HCT116 (cell line): ENCODE results near the gene GLIPR2. TPM values are rescaled to one million over a fixed set of nuclear protein-coding genes. Genes with fewer than 3 reads are reported as not detected.

ENCODE experiments used
- ATAC-seq: fragments of 200-7000 bp; cut with Tn5 transposase; 2 replicates; pipeline ENCODE4 v1.9.1; 2020; ENCODE audit warnings: mild to moderate bottlenecking, moderate library complexity
- BruUV-seq: library from RNA; stranded (reverse); fragments of 400-500 nt; replicated peaks from 2 replicates; lab custom pipeline; 2021; lab: Mats Ljungman, UMichigan
- CTCF ChIA-PET: fragments of 300-600 bp; sonication (Branson Sonifier 250); formaldehyde crosslinking; loops from one replicate; lab custom pipeline; 2021; ENCODE audit warnings: antibody characterized with exemption; lab: Charles Lee
- POLR2A ChIA-PET: fragments of 300-600, 350-600 bp; sonication (Branson Sonifier 250); formaldehyde crosslinking; loops from one replicate; lab custom pipeline; 2021; ENCODE audit warnings: antibody characterized with exemption; lab: Charles Lee
- RAD21 ChIA-PET, 2 experiments: fragments of 300-600 bp; sonication (Branson Sonifier 250); formaldehyde crosslinking; loops; one replicate each; lab custom pipeline; 2023; ENCODE audit warnings: low total read pairs in 2 of 2; ENCODE audit not compliant: uncharacterized antibody in 2 of 2, unreplicated experiment in 2 of 2, low non-redundant PET in 1 of 2; lab: Charles Lee
- DNase-seq: peaks from one replicate; pipeline ENCODE4 v3.0.0-alpha.2; 2010; ENCODE audit warnings: low read depth, low spot score
- H2AFZ ChIP-seq: fragments of 200-600 bp; shearing (Covaris generic), sonication (generic); 2 replicates; pipeline ENCODE4 v1.6.1; 2017; ENCODE audit warnings: low read depth, mixed run types, mixed read lengths, antibody characterized with exemption, low read length; ENCODE audit not compliant: poor library complexity, severe bottlenecking
- H3K27ac ChIP-seq: 2 replicates; pipeline ENCODE4 v1.5.1; 2012; ENCODE audit warnings: low read depth, low read length
- H3K27me3 ChIP-seq: fragments of 200-600 bp; sonication (generic); 2 replicates; pipeline ENCODE4 v1.6.1; 2016; ENCODE audit warnings: mixed run types, low read length, mixed read lengths; ENCODE audit not compliant: insufficient read depth
- H3K36me3 ChIP-seq, 2 experiments: fragments of 200-500 bp in 1 of 2; fragments of 200-600 bp in 1 of 2; sonication (Bioruptor generic) in 1 of 2; sonication (generic) in 1 of 2; 2 replicates each; pipeline versions ENCODE4 v1.5.1 to v1.6.1; 2014 to 2016; ENCODE audit warnings: low read length in 2 of 2, inconsistent platforms in 1 of 2, mixed read lengths in 1 of 2, mixed run types in 1 of 2; ENCODE audit not compliant: insufficient read depth in 2 of 2, control insufficient read depth in 1 of 2
- H3K4me1 ChIP-seq, 2 experiments: fragments of 200-600 bp in 1 of 2; sonication (generic) in 1 of 2; 2 replicates each; pipeline versions ENCODE4 v1.5.1 to v1.6.1; 2012 to 2017; ENCODE audit warnings: low read length in 2 of 2, inconsistent platforms in 1 of 2, mild to moderate bottlenecking in 1 of 2, mixed read lengths in 1 of 2, mixed run types in 1 of 2, moderate library complexity in 1 of 2; ENCODE audit not compliant: insufficient read depth in 2 of 2, control insufficient read depth in 1 of 2
- H3K4me2 ChIP-seq: fragments of 200-600 bp; sonication (generic); 2 replicates; pipeline ENCODE4 v1.6.1; 2017; ENCODE audit warnings: mixed run types, low read length, mixed read lengths
- H3K4me3 ChIP-seq, 2 experiments: fragments of 200-600 bp in 1 of 2; sonication (generic) in 1 of 2; replicated peaks in 1 of 2; 2 replicates each; pipeline ENCODE4 v1.5.1; 2011 to 2016; ENCODE audit warnings: low read length in 2 of 2, control low read depth in 1 of 2, low read depth in 1 of 2, mild to moderate bottlenecking in 1 of 2, mixed read lengths in 1 of 2, mixed run types in 1 of 2
- H3K79me2 ChIP-seq: fragments of 200-600 bp; sonication (generic); 2 replicates; pipeline ENCODE4 v1.6.1; 2017; ENCODE audit warnings: mild to moderate bottlenecking, mixed run types, low read length, moderate library complexity, mixed read lengths; ENCODE audit not compliant: insufficient read depth
- H3K9ac ChIP-seq: fragments of 200-600 bp; sonication (generic); 2 replicates; pipeline ENCODE4 v1.6.1; 2016; ENCODE audit warnings: low read length, mixed read lengths
- H3K9me2 ChIP-seq: fragments of 200-600 bp; sonication (generic), shearing (Covaris generic); 2 replicates; pipeline ENCODE4 v1.6.1; 2017; ENCODE audit warnings: mixed run types, mild to moderate bottlenecking, moderate library complexity; ENCODE audit not compliant: insufficient read depth
- H3K9me3 ChIP-seq, 2 experiments: fragments of 200-500 bp in 1 of 2; fragments of 200-600 bp in 1 of 2; sonication (Bioruptor generic) in 1 of 2; sonication (generic) in 1 of 2; 2 replicates each; pipeline ENCODE4 v1.6.1; 2014 to 2017; ENCODE audit warnings: low read length in 2 of 2, mixed read lengths in 2 of 2, inconsistent platforms in 1 of 2, low read depth in 1 of 2, mild to moderate bottlenecking in 1 of 2, mixed run types in 1 of 2, moderate library complexity in 1 of 2; ENCODE audit not compliant: control insufficient read depth in 1 of 2, insufficient read depth in 1 of 2
- H4K20me1 ChIP-seq: fragments of 200-600 bp; sonication (generic), shearing (Covaris generic); 2 replicates; pipeline ENCODE4 v1.6.1; 2017; ENCODE audit warnings: mixed run types, mild to moderate bottlenecking, moderate library complexity; ENCODE audit not compliant: insufficient read depth
- ATF3 ChIP-seq: IDR thresholded peaks from 2 replicates; pipeline ENCODE4 v1.6.1; 2012
- CBX3 ChIP-seq: IDR thresholded peaks from 2 replicates; pipeline ENCODE4 v1.6.1; 2012; ENCODE audit warnings: low read depth
- CEBPB ChIP-seq: IDR thresholded peaks from 2 replicates; pipeline ENCODE4 v1.6.1; 2012; ENCODE audit warnings: low read depth
- CTCF ChIP-seq, 3 experiments: fragments of 200-600 bp in 1 of 3; sonication (generic) in 1 of 3; IDR thresholded peaks in 2 of 3; conservative IDR thresholded peaks in 1 of 3; 2 replicates each; pipeline ENCODE4 v1.5.1; 2012 to 2017; ENCODE audit warnings: low read depth in 2 of 3, low read length in 2 of 3, antibody characterized with exemption in 1 of 3, borderline replicate concordance in 1 of 3, control low read depth in 1 of 3, mild to moderate bottlenecking in 1 of 3, mixed read lengths in 1 of 3, mixed run types in 1 of 3, moderate library complexity in 1 of 3; ENCODE audit not compliant: insufficient read depth in 1 of 3
- EGR1 ChIP-seq: IDR thresholded peaks from 2 replicates; pipeline ENCODE4 v1.6.1; 2012; ENCODE audit warnings: low read depth
- ELF1 ChIP-seq: IDR thresholded peaks from 2 replicates; pipeline ENCODE4 v1.6.1; 2012; ENCODE audit warnings: low read depth, borderline replicate concordance
- EZH2 ChIP-seq: fragments of 200-600 bp; sonication (generic); IDR thresholded peaks from 2 replicates; pipeline ENCODE4 v1.6.1; 2017; ENCODE audit warnings: antibody characterized with exemption, mixed run types
- EZH2phosphoT487 ChIP-seq: fragments of 200-600 bp; IDR thresholded peaks from 2 replicates; pipeline ENCODE4 v1.6.1; 2018; ENCODE audit warnings: antibody characterized with exemption, borderline replicate concordance
- POLR2A ChIP-seq: IDR thresholded peaks from 2 replicates; pipeline ENCODE4 v1.7.0; 2011; ENCODE audit warnings: borderline replicate concordance; ENCODE audit not compliant: insufficient read depth, insufficient read length; ENCODE audit errors: extremely low read depth
- POLR2AphosphoS5 ChIP-seq: IDR thresholded peaks from 2 replicates; pipeline ENCODE4 v1.6.1; 2011; ENCODE audit warnings: mild to moderate bottlenecking, low read depth, low read length, moderate library complexity
- RAD21 ChIP-seq: IDR thresholded peaks from 2 replicates; pipeline ENCODE4 v1.6.1; 2012; ENCODE audit warnings: low read depth, mild to moderate bottlenecking
- REST ChIP-seq: IDR thresholded peaks from 2 replicates; pipeline ENCODE4 v1.6.1; 2012; ENCODE audit warnings: low read depth
- SIN3A ChIP-seq: IDR thresholded peaks from 2 replicates; pipeline ENCODE4 v1.6.1; 2012; ENCODE audit warnings: low read depth
- SP1 ChIP-seq: IDR thresholded peaks from 2 replicates; pipeline ENCODE4 v1.6.1; 2012; ENCODE audit warnings: low read depth
- SRF ChIP-seq: IDR thresholded peaks from 2 replicates; pipeline ENCODE4 v1.6.1; 2012; ENCODE audit warnings: low read depth
- YY1 ChIP-seq: IDR thresholded peaks from 2 replicates; pipeline ENCODE4 v1.6.1; 2011; ENCODE audit warnings: low read length, low read depth, moderate library complexity, mild to moderate bottlenecking; ENCODE audit not compliant: insufficient replicate concordance; ENCODE audit errors: extremely low read depth
- ZFX ChIP-seq: fragments of 450-650 bp; IDR thresholded peaks from 2 replicates; pipeline ENCODE4 v1.6.1; 2017
- intact Hi-C: fragments of 100-400 bp; cut with micrococcal nuclease; formaldehyde crosslinking; loops from 2 replicates; pipeline ENCODE4 v1.10.0; 2022
- total RNA-seq: library from RNA; stranded (reverse); gene quantifications from one replicate; pipeline ENCODE4 v1.2.1, GENCODE V29; 2021; ENCODE audit not compliant: unreplicated experiment

The GLIPR2 gene
- total RNA-seq, 1 experiment from 2014 or later, result 14.5 TPM

- no peak overlapping the region for H3K4me3 ChIP-seq
- ChIA-PET CTCF (no interaction called here), RAD21 (no interaction called here), POLR2A (no interaction called here)
- BruUV-seq, result no TSS peak
- intact Hi-C loops, result no loop called here
- H3K9ac ChIP-seq, result no peak overlapping the region
- H3K9me3 ChIP-seq, result no peaks in the 10 kb centered on the region; a peak in 1 of 4 replicates
- no peaks in the 10 kb centered on the region for H3K79me2 ChIP-seq
- ATAC-seq (no peak), DNase-seq (no peak)
- peaks cover 2 to 5% of the 10 kb centered on the region in 2 experiments; a peak in 3 of 4 replicates for H3K4me1 ChIP-seq
- TF ChIP-seq ELF1, result no peak
- TF ChIP-seq SRF, result no peak
- no peak for TF ChIP-seq POLR2AphosphoS5
- no peak for TF ChIP-seq SIN3A
- TF ChIP-seq POLR2A, result no peak
- no peaks in the 10 kb centered on the region for H3K27me3 ChIP-seq
- H3K9me2 ChIP-seq, result no peaks in the 10 kb centered on the region
- no peaks in the 10 kb centered on the region for H3K36me3 ChIP-seq
- H3K27ac ChIP-seq, result no peak overlapping the region
- no peak overlapping the region for H2AFZ ChIP-seq
- H4K20me1 ChIP-seq, result no peaks in the 10 kb centered on the region
- H3K4me2 ChIP-seq, result no peak overlapping the region
These were observed 17.2 kb downstream of the GLIPR2 start for GRCh38 chr9:36153746-36154145.

- Histone ChIP-seq H3K4me3 (no peak overlapping the region), H2AFZ (no peak overlapping the region), H4K20me1 (no peaks in the 10 kb centered on the region), H3K9me2 (no peaks in the 10 kb centered on the region), H3K9me3 (no peaks in the 10 kb centered on the region; a peak in 1 of 4 replicates), H3K4me1 (peaks cover 0 to 4% of the 10 kb centered on the region in 2 experiments; a peak in 1 of 4 replicates), H3K27me3 (no peaks in the 10 kb centered on the region), H3K27ac (no peak overlapping the region), H3K4me2 (no peak overlapping the region), H3K36me3 (no peaks in the 10 kb centered on the region), H3K79me2 (no peaks in the 10 kb centered on the region), H3K9ac (no peak overlapping the region)
- no peak for DNase-seq
- intact Hi-C loops, result no loop called here
- no TSS peak for BruUV-seq
- ChIA-PET RAD21 (no interaction called here), POLR2A (no interaction called here), CTCF (no interaction called here)
- ATAC-seq, result no peak
- no peak for TF ChIP-seq REST
- TF ChIP-seq EZH2, result no peak
- no peak for TF ChIP-seq EGR1
- TF ChIP-seq ATF3, result no peak
- no peak for TF ChIP-seq SIN3A
- TF ChIP-seq ELF1, result no peak
- TF ChIP-seq CBX3, result no peak
- no peak for TF ChIP-seq RAD21
- no peak for TF ChIP-seq EZH2phosphoT487
- no peak for TF ChIP-seq CEBPB
- no peak for TF ChIP-seq ZFX
- TF ChIP-seq CTCF (IDR thresholded peaks at IDR 0.05 in 2 of 3, conservative IDR thresholded peaks at IDR 0.05 in 1 of 3; ENCODE audit: borderline replicate concordance in 1 of 3, insufficient read depth in 1 of 3, low read depth in 2 of 3, low read length in 2 of 3), result no peak
- no peak for TF ChIP-seq YY1
- TF ChIP-seq SP1, result no peak
These were observed 17.9 kb downstream of the GLIPR2 start for GRCh38 chr9:36154331-36154952.
